8988T (cell line): Measurements from ENCODE around the gene STIM2.

Experiments
- DNase-seq: peaks from one replicate; pipeline ENCODE4 v3.0.0; 2011

Gene STIM2

DNA sequence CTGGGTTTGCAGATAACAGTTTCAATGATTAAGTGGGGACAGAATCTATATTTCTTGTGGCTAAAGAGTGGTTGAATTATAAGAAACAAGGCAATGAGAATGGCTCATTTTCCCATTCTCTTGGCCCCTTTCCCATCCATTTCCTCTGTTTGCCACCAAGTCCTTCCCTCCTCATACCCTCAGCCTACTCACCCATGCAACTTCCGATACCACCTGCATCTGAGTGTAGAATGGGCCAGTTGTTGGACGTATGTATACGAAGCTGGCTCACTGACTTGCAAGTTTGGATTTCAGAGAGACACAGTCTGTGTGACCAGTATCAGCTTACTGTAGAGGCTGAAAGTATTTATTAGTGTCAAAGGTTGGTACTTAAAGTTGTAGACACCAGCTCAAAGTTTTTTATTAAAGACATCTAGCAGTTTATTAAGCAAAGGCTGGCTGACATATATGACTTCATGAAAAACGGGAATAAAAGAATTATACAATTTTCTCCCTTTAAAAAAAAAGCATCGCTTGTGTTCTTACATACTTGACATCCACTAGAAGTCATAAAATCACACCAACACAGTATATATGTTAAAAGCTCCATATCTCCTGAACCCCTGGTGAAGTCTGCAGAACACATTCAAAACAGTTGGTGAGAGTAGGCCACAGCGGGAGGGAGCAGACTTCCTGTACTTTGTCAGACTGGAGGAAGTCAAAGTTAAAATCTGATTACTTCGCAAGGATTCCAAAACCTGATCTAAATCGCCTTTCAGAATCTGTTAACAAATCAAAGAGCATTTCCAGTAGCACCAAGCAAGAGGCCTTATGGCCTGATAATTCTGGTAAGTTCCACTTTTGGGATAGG, 22.4 kb upstream of the STIM2 start:
- no peak for DNase-seq

DNA sequence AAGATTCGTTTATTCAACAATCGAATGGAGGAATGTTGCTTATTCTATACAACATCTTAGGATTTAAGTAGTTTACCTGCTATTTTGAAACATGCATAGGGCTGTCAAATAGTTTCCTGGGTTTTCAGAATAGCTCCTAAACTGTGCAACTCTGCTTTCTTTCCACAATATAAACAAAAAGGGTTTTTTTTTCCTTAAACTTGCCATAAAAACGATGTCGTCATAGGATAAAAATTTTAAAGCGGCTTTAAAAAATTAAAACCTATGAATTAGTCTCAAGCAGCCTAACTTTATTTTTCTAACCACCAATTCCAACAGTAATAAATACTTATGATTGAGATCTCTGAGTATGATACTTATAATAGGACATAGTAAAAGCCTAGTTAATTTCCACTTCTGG, 21.6 kb upstream of the STIM2 start:
- DNase-seq, result no peak

DNA sequence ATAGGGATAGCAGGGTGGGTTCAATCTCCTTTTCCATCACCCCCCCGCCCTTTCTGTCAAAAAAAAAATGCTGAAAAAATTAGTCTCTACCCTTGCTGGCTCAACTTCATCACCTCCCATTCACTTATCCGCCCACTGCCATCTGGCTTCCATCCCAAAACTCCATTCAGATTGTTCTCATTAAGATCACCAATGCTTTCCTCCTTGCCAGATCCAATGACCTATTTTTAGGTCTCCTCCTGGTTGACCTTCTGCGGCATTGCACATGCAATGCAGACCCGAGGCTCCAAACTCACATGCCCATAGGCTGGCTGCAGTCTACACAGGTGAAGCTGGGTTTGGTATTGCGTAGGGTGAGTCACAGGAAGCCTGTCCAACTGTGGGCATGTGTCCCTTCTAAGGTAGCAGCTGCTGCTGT, 21.1 kb upstream of the STIM2 start:
- DNase-seq, result no peak

DNA sequence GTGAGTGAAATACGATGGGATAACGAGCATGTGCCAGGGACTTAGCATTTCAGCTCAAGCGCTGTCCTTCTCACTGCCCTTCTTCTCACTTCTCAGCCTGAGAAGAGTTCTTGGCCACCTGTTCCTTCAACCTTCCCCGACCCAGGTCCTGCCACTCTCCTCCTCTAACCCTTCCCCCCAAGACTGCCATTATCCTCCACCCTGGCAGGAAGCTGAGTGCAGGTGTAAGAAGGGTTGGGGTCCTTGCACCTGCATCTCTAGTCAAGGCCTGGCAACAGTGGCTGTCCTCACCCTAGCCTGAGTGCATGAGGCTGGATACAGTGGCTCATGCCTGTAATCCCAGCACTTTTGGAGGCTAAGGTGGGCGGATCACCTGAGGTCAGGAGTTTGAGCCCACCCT, 19.9 kb upstream of the STIM2 start:
- DNase-seq, result no peak

DNA sequence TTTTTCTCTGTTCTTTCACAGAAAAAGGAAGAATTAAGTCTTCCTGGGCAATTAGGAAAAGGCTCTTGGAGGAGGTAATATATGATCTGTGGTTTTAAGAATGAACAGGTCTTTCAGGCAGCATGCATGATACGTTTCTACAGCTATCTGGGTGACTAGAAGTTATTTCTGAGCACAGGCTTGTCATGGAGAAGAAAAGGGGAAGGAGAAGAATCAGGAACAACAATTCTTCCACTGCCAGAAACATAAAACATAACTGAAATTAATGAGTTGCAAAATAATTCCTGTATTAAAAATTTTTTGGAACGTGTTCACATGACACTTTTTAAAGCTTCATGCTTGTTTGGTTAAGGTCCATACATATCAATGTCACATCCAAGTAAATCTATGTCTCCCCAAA, 17.7 kb upstream of the STIM2 start:
- DNase-seq, result no peak

DNA sequence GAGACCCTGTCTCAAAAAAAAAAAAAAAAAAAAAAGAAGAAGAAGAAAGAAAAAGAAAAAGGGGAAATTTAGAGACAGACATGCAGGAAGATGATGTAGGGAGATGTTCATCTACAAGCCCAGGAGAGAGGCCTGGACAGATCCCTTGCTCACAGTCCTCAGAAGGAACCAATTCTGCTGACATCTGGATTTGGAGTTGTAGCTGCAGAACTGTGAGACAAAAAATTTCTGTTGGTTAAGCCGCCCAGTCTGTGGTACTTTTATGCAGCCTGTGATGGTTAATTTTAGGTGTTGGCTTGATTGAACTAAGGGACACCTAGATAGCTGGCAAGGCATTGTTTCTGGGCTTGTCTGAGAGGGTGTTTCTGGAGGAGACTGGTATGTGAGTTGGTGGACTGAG, 10.1 kb upstream of the STIM2 start:
- DNase-seq, result no peak

DNA sequence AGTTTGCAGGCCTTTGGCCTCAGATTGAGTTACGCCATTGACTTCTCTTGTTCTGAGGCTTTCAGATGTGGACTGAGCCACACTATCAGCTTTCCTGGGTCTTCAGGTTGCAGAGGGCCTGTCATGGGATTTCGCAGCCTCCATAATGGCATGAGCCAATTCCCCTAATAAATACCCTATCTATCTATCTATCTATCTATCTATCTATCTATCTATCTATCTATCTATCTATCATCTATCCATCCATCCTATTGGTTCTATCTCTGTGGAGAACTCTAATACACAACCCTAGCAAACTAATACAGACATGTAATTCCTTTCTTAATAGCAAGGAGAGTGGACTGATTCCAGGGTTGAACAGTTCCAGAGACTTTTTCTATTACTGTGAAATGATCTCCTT, 9.5 kb upstream of the STIM2 start:
- DNase-seq, result no peak

DNA sequence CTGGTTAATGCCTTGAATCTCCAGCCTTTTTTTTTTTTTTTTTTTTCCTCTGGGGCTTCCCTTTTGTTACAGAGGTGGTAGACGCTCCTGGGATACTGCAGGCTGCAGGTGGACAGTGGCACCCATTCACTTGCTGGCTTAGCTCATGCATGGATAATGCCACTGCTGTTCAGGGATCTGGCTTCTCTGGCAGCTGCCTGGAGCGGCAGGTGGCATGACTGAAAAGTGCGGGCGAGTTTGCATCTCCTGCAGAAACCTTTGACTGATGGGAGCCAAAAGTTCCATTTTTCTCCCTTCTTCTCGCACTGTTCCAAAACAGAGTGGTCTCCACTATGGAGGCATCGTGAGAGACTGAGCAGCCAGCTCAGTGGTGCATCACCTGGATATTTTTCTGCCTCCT, 5.9 kb upstream of the STIM2 start:
- DNase-seq, result no peak

DNA sequence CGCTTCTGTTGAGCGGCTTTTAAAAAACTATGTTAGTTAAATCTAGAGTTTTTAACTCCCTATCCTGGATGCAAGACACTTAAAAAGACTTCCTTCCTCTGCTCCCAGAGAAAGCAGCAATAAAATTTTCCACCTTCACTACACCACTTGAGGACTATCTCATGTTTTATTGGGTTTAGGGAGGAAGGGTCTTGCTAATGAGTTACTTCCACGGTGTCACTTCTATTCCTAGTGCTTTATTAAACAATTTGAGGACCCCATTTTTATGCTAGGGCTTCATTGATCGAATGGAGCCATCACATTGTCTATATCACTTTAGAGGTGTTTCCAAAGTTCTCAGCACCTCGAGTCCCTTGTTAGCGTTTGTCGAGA, 3.7 kb upstream of the STIM2 start:
- DNase-seq, result no peak

DNA sequence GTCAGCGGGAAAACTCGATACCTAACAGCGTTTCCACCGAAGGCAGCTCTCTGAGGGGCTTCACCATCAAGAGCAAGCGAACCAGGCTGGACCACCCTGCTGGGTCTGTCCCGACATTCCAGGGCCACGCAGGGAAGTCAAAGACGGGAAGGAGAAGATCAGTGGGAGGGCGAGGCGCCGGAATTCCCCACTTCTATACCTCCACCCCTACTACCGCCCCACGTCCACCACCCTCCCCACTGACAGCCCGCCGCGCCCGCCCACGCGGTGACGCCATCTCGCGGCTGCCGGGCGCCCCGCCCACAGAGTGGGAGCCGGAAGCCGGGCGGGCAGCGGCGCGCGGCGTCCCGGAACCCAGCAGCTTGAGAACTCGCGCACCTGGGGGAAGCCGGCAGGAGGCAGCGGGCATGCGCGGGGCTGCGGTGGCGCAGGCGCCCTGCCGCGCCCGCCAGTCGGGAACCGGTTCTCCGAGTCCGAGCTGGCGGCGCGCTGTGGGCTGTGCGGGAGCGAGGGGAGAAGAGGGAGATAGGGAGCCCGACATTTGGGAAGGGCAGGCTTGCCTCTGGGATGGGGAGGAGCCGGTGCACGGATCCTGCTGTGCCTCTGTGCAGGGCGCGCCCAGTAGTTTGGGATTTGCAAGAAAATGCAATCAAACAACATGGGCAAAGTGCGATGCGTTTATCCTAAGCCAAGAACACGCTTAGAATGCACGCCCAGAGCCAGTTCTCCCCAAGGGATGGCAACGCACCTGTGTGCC, 3.2 kb upstream of the STIM2 start:
- DNase-seq, result peak; percentile 75

DNA sequence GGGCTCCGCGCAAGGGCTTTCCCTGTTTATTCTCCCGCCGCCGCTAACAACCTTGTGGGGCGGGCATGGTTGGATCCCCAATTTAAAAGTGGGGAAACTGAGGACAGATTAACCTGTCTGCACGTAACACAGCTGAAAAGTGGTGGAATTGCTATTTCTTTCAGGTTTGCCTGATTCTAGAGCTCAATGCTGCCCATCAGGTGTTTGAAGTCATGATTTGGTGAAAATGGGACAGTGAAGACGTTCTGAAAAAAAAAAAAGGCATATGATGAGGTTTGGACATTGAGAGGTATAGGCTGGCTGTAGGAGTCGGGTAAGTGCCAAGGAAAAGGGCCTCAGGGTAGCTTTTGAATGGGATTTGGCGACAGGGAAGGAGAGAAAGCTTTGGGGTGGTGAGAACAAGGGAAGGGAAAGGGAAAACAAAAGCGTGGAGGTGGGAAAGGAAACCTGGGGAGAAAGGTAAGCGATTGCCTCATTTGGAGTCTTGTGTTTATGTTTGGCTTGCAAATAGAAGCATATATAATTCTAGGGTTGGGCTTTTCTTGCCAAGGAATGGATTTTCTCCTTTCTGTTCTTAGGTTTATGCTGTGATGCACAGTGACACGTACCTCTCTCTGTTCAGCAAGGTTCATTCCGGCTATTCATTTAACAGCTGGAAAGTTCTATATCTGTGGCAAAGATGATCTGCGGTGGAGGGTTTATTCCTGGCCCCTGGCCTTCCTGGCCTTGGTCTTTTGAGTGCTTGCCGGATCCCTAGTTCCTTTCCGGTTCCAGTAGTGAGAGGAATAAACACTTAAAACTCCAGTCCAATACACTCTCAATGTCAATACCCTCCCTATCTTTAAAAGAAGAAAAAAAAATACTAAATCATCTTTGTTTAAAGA, 2.4 kb upstream of the STIM2 start:
- DNase-seq, result no peak

DNA sequence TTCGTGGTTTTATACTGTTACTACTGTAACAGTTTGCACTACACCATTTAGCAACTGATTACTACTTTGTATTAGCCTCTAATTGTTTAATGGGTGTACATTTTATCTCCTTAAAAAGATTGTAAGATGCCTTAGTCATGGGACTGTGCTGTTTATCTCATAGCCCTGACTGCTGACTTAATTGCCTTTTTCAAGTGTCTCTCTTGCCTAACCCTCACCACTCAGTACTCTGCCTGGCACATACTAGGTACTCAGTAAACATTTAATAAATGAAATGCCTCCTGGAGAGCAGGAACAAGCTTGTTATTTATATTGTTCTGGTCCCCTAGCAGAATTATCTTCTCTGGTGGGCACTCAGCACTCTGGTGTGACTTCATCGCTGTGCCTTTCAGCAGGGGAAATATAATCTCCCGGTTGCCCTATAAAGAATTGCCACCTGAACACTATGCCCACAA, 1.7 kb upstream of the STIM2 start:
- DNase-seq, result no peak

DNA sequence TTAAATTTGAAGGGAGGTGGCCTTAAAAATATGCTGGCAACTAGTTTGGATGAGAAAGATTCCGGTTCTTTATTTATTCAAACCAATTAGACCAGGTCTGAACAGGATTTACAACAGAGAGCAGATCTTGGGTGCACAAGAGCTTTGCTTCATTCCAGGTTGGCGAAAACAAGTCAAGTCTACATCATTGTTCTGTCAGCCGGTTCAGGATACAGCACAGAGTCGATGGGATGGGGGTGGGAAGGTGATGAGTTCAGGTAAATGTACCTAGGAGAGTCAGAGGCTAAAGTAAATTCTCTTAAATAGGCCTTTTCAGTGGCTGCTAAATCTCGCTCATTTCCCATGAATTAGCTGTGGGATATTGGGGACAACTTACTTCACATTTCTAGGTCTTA, 882 bp upstream of the STIM2 start:
- no peak for DNase-seq

DNA sequence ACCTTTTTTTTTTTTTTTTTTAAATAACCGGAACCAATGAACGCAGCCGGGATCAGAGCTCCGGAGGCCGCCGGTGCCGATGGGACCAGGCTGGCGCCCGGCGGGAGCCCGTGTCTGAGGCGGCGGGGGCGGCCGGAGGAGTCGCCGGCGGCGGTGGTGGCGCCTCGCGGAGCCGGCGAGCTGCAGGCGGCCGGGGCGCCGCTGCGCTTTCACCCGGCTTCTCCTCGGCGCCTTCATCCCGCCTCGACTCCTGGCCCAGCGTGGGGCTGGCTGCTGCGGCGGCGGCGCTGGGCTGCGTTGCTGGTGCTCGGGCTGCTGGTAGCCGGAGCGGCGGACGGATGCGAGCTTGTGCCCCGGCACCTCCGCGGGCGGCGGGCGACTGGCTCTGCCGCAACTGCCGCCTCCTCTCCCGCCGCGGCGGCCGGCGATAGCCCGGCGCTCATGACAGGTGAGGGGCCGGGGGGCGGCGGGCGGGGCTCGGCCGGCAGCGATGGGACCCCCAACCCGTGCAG, 337 bp downstream of the STIM2 start:
- DNase-seq, result no peak

DNA sequence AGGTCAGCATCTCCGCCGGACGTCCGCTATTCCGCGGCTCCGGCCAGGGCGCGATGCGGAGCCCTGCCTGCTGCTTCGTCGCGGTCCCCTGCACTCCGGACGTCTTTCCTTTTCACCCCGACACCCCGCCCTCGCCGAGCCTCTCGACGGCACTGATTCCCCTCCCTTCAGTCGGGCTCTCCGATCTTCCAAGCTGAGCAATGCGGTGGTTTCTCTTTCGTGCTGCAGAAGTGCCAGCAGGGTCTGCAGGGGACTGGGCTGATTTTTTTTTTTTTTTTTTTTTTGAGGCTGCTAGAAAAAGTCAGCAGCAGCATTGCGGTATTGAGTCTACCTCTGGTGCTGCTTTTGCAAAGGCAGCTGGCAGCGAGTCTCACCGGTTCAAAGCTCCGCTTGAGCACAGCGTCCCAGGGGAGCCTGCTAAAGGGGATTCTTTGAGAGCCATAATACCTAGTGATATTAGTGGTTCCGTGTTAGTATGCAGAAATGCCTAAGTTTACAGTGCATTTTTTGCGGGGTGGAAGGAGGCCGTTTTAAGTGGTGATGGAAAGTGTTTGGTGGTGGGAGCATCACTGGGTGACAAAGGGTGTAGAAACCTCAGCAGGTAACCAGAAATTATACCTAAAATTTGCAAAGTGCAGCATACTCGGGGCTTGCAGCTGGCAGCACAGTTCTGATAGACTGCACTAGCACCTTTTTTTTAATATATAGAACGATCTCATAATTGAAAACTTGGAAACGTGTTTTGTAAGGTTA, 969 bp downstream of the STIM2 start:
- no peak for DNase-seq

DNA sequence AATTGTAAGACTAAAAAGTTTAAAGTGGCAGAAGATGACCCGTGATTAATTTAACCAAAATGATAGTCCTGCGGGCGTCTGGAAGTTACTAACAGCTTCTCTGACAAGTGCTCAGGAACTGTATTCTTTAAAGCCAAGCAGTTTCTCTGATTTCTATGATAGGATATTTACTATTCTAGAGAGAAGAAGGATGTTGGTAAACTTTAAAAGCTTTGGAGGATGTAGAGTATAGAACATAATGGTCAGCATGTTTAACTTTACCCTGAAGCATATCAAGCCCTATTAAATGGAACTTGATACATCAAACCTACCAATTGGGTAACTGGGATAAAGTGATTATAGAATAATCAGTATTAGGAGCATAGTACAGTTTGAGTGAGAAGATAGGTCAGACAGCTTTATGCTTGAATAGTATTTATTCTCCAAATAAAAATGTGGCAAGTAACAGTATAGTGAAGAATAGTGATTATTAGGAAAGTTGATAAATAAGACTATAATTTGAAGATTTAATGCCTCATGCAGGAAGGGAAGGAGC, 1.8 kb downstream of the STIM2 start:
- DNase-seq, result no peak

DNA sequence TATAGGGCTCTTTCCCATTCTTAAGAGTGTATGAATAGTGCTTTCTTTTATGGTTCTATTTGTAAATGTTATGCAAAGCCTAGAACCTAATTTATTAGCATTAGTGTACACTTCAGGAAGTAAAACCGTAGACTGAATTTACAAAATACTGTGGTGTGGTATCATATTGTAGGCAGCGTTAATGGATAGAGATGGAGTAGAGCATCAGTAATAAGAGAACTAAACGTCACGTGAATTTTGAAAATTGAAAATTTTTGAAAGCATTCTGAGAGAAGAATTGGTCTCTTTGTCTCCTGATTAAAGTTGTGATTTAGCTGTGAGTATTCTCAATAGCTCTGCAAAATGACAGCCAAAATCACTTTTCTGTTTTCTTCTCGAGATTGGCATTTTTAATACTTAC, 2.9 kb downstream of the STIM2 start:
- no peak for DNase-seq

DNA sequence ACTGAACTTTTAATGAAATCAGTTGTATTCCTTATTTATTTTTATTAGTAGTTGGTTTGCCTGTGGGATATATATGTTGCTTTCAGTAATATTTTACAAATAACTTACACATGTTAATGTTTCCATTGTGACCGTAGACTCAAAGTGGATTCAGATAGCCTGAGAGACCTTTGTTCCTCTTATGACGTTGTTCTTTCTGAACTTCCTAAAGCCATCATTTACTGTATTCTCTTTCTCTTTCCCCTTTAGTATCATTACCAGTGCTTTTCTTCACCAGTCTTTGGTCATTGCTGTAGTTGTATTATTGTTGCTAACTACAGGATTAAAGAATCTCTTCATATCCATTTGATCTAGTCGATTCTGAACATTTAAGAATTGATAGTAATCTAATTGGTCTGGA, 4.3 kb downstream of the STIM2 start:
- no peak for DNase-seq

DNA sequence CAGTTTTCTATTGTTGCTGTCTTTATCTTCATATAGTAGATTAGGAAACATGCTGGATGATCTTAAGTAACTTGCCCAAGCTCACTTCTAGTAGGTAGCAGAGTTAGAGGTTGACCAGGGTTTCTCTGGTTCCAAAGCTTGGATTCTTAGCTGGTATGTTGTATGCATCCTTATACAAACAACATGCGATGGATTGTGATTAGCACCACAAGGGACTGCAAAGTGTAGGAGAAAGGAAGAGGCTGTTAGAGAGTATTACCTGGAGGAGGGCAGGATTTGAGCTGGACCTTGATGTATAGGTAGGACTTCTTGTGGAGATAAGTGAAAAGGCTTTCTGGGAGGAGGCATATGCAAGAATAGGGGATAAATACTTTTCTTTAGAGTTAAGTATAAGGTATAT, 5.6 kb downstream of the STIM2 start:
- no peak for DNase-seq

DNA sequence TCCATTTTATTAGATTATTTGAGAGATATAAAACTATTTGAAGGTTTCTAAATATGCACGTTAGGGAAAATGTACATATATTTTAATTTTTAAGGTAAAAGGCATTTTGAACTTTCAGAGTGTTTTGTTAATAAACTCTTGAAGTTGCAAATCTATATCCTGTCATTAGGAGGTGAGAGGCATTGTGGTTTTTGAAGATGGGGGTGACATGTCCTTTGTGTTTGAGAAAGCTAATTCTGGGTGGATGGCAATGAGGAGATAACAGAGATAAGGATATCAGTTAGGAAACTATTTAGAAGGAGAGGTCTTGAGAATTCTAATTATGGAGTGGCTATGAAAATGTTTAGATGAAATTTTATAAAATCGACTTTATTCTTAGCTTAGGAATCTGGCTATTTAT, 6.1 kb downstream of the STIM2 start:
- no peak for DNase-seq

DNA sequence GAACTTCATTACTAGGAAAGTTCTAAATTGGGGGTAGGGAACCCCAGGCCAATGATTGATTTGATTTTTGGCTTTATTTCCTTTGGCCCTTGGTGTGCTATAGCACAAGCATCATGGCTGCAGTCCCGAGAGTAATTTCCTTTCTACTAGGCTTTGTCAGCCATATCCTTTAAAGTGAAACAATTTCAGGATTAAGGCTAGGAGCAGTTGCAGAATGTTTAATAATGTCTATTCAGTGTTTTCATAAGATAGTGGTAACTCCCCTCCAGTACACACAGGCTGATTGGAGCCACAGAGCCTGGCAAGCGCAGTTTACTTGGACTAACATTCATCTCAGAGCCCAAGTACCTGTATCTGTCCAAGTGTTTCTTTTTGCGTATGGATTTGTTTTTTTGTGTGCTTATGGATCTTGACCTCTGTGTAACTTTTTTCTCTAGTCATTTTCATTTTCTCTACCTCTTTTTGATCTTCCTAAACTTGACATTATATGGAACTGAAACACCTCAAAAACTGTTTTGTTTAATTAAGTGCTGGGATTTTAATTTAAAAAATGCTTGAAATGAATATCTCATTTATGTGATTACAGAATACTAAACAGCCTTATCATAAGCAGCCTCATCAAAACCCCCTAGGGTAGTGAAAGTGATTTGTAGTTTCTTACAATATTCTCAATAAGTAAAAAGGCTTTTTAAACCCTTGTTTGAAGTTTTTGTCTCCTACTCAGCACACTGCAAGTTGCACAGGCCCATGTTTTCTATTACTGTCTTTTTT, 7.5 kb downstream of the STIM2 start:
- DNase-seq, result no peak
